ENCODE data around the gene TMC3.

The TMC3 gene

GRCh38 chr15:81411969-81412633 is 38.1 kb upstream of the TMC3 start:
- TF ChIP-seq CTCF (IDR thresholded peaks at IDR 0.05; ENCODE audit: extremely low read depth, missing control alignments) = no peak
- DNase-seq (ENCODE audit: low spot score) = no peak

DNA sequence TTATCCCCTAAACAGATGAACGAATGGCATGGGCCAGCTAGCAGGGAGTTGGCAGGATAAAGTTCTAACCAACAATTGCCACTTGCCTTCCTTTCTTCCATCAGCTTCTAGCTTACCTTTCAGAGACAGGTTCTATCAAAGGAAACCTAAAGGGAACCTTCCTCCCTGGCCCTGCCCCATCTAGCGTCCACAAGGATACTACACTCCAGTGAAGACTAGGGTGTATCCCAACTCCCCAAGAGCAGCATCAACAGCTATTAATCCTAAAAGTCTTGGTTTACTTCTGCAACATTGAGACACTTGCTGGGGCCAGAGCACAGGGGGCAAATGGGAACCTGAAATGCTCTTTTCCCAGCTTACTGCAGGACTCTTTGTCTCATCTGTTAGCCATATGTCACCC is 37.0 kb upstream of the TMC3 start:
- DNase-seq (ENCODE audit: low spot score) = no peak
- TF ChIP-seq CTCF (IDR thresholded peaks at IDR 0.05; ENCODE audit: extremely low read depth, missing control alignments) = no peak

DNA sequence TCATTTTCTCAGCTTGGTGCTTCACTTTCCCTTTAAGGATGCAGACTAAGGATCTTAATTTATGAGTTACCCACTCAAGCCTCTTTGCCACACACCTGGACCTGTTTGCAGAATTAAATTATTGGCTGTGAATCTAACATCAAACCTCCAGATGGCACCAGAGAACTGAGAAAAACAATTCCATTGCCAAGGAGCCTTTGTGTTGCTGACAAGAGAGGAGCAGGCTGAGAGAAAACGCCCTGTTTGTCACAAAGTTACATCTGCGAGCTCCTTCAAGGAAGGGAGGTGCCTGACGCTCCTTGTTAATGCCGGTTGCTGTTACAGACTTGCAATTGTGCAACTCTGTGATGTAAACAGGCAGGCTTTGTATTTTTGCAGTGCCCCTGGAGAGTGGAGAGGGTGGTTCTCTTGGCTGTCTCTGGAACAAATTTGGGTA is 36.3 kb upstream of the TMC3 start:
- DNase-seq (ENCODE audit: low spot score) = peak; percentile 46
- TF ChIP-seq CTCF (IDR thresholded peaks at IDR 0.05; ENCODE audit: extremely low read depth, missing control alignments) = no peak

- DNase-seq (ENCODE audit: low spot score) = no peak
- no peak for TF ChIP-seq CTCF (IDR thresholded peaks at IDR 0.05; ENCODE audit: extremely low read depth, missing control alignments)
These were observed 33.7 kb upstream of the TMC3 start for GRCh38 chr15:81407718-81408117.

- TF ChIP-seq CTCF (IDR thresholded peaks at IDR 0.05; ENCODE audit: extremely low read depth, missing control alignments) = no peak
These were observed 33.2 kb upstream of the TMC3 start for GRCh38 chr15:81407176-81407575.

DNA sequence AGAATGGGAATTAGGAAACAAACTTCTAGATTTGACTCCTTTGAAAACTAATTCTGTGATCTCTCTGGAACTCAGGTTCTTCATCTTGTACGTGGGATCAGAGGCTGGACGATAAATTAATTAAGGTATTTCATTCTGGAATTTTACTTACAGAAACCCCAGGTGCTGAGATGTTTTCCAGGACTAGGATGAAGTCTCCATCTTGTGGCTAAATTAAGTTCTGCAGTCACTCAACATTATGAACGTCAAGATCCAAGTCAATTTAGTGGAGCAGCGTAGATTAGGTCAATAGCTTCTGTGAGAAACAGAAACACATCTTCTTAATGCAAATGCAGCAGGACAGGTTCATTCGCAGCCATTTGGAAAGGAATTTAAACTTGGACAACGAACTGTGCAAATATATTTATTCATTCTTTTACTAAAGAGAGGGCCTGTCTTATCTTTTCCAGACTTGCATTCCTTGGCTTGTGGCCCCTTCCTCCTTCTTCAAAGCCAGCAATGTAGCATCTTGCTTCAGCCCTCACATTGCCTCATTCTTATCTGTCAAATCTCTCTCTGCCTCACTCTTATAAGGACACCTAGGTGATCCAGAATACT is 26.7 kb upstream of the TMC3 start:
- peak; percentile 58 for TF ChIP-seq CTCF (IDR thresholded peaks at IDR 0.05; ENCODE audit: extremely low read depth, missing control alignments)
- peak; percentile 52 for DNase-seq (ENCODE audit: low spot score)

More at GRCh38 chr15:81407176-81407575, 33.2 kb upstream of the TMC3 start:
- DNase-seq (ENCODE audit: low spot score) = no peak

- no peak for TF ChIP-seq CTCF (IDR thresholded peaks at IDR 0.05; ENCODE audit: extremely low read depth, missing control alignments)
- DNase-seq (ENCODE audit: low spot score) = no peak
These were observed 25.0 kb upstream of the TMC3 start for GRCh38 chr15:81398910-81399551.
